ENCODE results near the gene DGKQ.

The DGKQ gene

GRCh38 chr4:1015746-1016145 is 42.4 kb upstream of the DGKQ start:
- H3K4me3 ChIP-seq (ENCODE audit: insufficient read depth, low read length, poor library complexity, severe bottlenecking) = no peak overlapping the region
- H3K9ac ChIP-seq (ENCODE audit: low read length) = no peak overlapping the region
- H4K20me1 ChIP-seq (ENCODE audit: low read depth, low read length) = no peaks in the 10 kb centered on the region
- H3K4me2 ChIP-seq (ENCODE audit: low read depth, low read length, poor library complexity, severe bottlenecking) = no peak overlapping the region
- no peak overlapping the region for H3K27ac ChIP-seq (ENCODE audit: low read depth, low read length)
- H3F3A ChIP-seq (ENCODE audit: insufficient read depth) = peaks cover 4% of the 10 kb centered on the region
- no peaks in the 10 kb centered on the region for H3K9me2 ChIP-seq (replicated peaks; ENCODE audit: insufficient read depth, low read length)
- H2AFZ ChIP-seq (ENCODE audit: low read depth, low read length, severe bottlenecking) = no peak overlapping the region
- no peaks in the 10 kb centered on the region for H3K79me2 ChIP-seq (ENCODE audit: insufficient read depth, low read length)
- no peaks in the 10 kb centered on the region for H3K9me3 ChIP-seq (ENCODE audit: insufficient read depth, low read length)
- no peaks in the 10 kb centered on the region for H3K36me3 ChIP-seq (ENCODE audit: low read length)
- H3K27me3 ChIP-seq (ENCODE audit: low read length) = no peaks in the 10 kb centered on the region
- no peak for TF ChIP-seq CTCF (IDR thresholded peaks at IDR 0.05; ENCODE audit: insufficient read depth, low read length, poor library complexity, severe bottlenecking)
- no peak for TF ChIP-seq EZH2phosphoT487 (conservative IDR thresholded peaks at IDR 0.05; ENCODE audit: low read length)

GRCh38 chr4:1015179-1015578 is 41.8 kb upstream of the DGKQ start:
- TF ChIP-seq EZH2phosphoT487 (conservative IDR thresholded peaks at IDR 0.05; ENCODE audit: low read length) = no peak
- no peak for TF ChIP-seq CTCF (IDR thresholded peaks at IDR 0.05; ENCODE audit: insufficient read depth, low read length, poor library complexity, severe bottlenecking)
- Histone ChIP-seq H3K4me2 (ENCODE audit: low read depth, low read length, poor library complexity, severe bottlenecking) (no peak overlapping the region), H3K4me3 (ENCODE audit: insufficient read depth, low read length, poor library complexity, severe bottlenecking) (no peak overlapping the region), H3K9ac (ENCODE audit: low read length) (no peak overlapping the region), H3K27ac (ENCODE audit: low read depth, low read length) (no peak overlapping the region), H3K36me3 (ENCODE audit: low read length) (no peaks in the 10 kb centered on the region), H3K27me3 (ENCODE audit: low read length) (no peaks in the 10 kb centered on the region), H3F3A (ENCODE audit: insufficient read depth) (peaks cover 10% of the 10 kb centered on the region), H4K20me1 (ENCODE audit: low read depth, low read length) (no peaks in the 10 kb centered on the region), H3K9me3 (ENCODE audit: insufficient read depth, low read length) (no peaks in the 10 kb centered on the region), H3K79me2 (ENCODE audit: insufficient read depth, low read length) (no peaks in the 10 kb centered on the region), H3K9me2 (replicated peaks; ENCODE audit: insufficient read depth, low read length) (no peaks in the 10 kb centered on the region), H2AFZ (ENCODE audit: low read depth, low read length, severe bottlenecking) (no peak overlapping the region)

GRCh38 chr4:1014291-1015167 is 41.2 kb upstream of the DGKQ start:
- H3K9ac ChIP-seq (ENCODE audit: low read length) = no peak overlapping the region
- H3K36me3 ChIP-seq (ENCODE audit: low read length) = no peaks in the 10 kb centered on the region
- H3K27me3 ChIP-seq (ENCODE audit: low read length) = no peaks in the 10 kb centered on the region
- H3K9me2 ChIP-seq (replicated peaks; ENCODE audit: insufficient read depth, low read length) = no peaks in the 10 kb centered on the region
- no peak overlapping the region for H3K4me3 ChIP-seq (ENCODE audit: insufficient read depth, low read length, poor library complexity, severe bottlenecking)
- H3F3A ChIP-seq (ENCODE audit: insufficient read depth) = peaks cover 12% of the 10 kb centered on the region
- H3K27ac ChIP-seq (ENCODE audit: low read depth, low read length) = no peak overlapping the region
- H4K20me1 ChIP-seq (ENCODE audit: low read depth, low read length) = no peaks in the 10 kb centered on the region
- TF ChIP-seq EZH2phosphoT487 (conservative IDR thresholded peaks at IDR 0.05; ENCODE audit: low read length) (no peak), CTCF (IDR thresholded peaks at IDR 0.05; ENCODE audit: insufficient read depth, low read length, poor library complexity, severe bottlenecking) (no peak)
- H3K9me3 ChIP-seq (ENCODE audit: insufficient read depth, low read length) = no peaks in the 10 kb centered on the region
- no peak overlapping the region for H3K4me2 ChIP-seq (ENCODE audit: low read depth, low read length, poor library complexity, severe bottlenecking)
- H2AFZ ChIP-seq (ENCODE audit: low read depth, low read length, severe bottlenecking) = no peak overlapping the region
- no peaks in the 10 kb centered on the region for H3K79me2 ChIP-seq (ENCODE audit: insufficient read depth, low read length)

Data from SU-DHL-6 (cell line).